WERI-Rb-1 (cell line): Measurements from ENCODE around the gene SLC7A1.
A peak's percentile ranks its signal among the peaks of the same experiment; 100 is the strongest.

Source experiments
- DNase-seq: peaks from one replicate; pipeline ENCODE4 v3.0.0-alpha.2; 2020
- H3K27ac ChIP-seq: fragments of 250-450 bp; sonication (Bioruptor Pico); 2 replicates; pipeline ENCODE4 v1.5.1; 2020; ENCODE audit warnings: mild to moderate bottlenecking, moderate library complexity
- H3K27me3 ChIP-seq: fragments of 250-450 bp; sonication (Bioruptor Pico); 2 replicates; pipeline ENCODE4 v1.5.1; 2021; ENCODE audit warnings: mild to moderate bottlenecking, low read depth, moderate library complexity; ENCODE audit not compliant: insufficient read depth, severe bottlenecking
- H3K36me3 ChIP-seq: fragments of 250-450 bp; sonication (Bioruptor Pico); 2 replicates; pipeline ENCODE4 v1.5.1; 2020; ENCODE audit warnings: mild to moderate bottlenecking, moderate library complexity
- H3K4me3 ChIP-seq: 2 replicates; pipeline ENCODE4 v1.5.1; 2011; ENCODE audit warnings: low read depth, mild to moderate bottlenecking, control low read depth, low read length
- H3K9me3 ChIP-seq: fragments of 250-450 bp; sonication (Bioruptor Pico); 2 replicates; pipeline ENCODE4 v1.5.1; 2021; ENCODE audit warnings: mild to moderate bottlenecking, moderate library complexity; ENCODE audit not compliant: severe bottlenecking
- TF ChIP-seq, protein P1 (sequence below): IDR thresholded peaks from 2 replicates; pipeline ENCODE4 v1.5.1; 2011; ENCODE audit warnings: low read depth, mild to moderate bottlenecking, control low read depth, inconsistent platforms, low read length

The SLC7A1 gene

DNA sequence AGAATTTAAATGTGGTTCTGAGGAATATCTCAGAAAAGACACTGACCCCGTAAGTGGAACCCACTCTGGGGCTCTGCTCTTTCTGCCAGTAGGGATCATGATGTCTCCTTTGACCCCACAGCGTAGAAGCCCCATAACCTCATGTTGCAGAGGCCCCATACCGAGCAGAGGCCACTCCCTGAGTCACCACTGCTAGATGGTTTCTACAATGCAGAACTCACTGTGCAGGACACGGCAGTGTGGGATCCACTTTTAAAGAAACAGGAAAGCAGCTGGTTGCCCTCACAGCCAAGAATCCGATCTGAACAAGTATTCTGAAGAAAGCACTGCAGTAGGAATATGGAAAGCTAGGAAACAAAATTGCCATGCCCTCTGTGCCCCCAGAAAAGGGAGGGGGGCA, 4.2 kb downstream of the SLC7A1 start:
- H3K27ac ChIP-seq, result no peak overlapping the region
- H3K9me3 ChIP-seq, result no peaks in the 10 kb centered on the region
- no peak overlapping the region for H3K4me3 ChIP-seq
- no peak for DNase-seq
- no peaks in the 10 kb centered on the region for H3K36me3 ChIP-seq
- TF ChIP-seq, protein P1, sequence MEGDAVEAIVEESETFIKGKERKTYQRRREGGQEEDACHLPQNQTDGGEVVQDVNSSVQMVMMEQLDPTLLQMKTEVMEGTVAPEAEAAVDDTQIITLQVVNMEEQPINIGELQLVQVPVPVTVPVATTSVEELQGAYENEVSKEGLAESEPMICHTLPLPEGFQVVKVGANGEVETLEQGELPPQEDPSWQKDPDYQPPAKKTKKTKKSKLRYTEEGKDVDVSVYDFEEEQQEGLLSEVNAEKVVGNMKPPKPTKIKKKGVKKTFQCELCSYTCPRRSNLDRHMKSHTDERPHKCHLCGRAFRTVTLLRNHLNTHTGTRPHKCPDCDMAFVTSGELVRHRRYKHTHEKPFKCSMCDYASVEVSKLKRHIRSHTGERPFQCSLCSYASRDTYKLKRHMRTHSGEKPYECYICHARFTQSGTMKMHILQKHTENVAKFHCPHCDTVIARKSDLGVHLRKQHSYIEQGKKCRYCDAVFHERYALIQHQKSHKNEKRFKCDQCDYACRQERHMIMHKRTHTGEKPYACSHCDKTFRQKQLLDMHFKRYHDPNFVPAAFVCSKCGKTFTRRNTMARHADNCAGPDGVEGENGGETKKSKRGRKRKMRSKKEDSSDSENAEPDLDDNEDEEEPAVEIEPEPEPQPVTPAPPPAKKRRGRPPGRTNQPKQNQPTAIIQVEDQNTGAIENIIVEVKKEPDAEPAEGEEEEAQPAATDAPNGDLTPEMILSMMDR, result no peak
- no peaks in the 10 kb centered on the region for H3K27me3 ChIP-seq

DNA sequence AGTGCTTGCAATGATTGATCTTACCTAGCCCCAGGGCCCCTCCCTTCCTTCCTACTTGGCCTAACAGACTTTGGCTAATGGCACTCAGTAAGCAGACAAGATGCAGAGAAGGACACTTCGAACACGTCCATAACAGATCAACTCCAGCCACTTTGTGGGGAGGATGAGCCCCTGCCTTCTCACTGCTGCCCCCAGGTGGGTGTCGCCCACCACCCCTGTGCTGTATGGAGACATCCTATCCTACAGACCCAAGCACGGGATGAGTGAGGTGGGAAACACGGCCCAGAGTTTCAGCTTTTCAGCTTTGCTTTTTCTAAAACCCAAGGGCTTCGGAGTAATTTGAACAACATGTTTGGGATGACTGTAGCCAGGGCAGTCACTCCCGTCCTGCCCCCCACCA, 5.5 kb downstream of the SLC7A1 start:
- H3K4me3 ChIP-seq, result no peak overlapping the region
- no peaks in the 10 kb centered on the region for H3K36me3 ChIP-seq
- TF ChIP-seq, protein P1, result peak; percentile 23; the same call in 1 of the 2 replicates
- H3K9me3 ChIP-seq, result no peaks in the 10 kb centered on the region
- H3K27me3 ChIP-seq, result no peaks in the 10 kb centered on the region
- no peak overlapping the region for H3K27ac ChIP-seq
- no peak for DNase-seq

DNA sequence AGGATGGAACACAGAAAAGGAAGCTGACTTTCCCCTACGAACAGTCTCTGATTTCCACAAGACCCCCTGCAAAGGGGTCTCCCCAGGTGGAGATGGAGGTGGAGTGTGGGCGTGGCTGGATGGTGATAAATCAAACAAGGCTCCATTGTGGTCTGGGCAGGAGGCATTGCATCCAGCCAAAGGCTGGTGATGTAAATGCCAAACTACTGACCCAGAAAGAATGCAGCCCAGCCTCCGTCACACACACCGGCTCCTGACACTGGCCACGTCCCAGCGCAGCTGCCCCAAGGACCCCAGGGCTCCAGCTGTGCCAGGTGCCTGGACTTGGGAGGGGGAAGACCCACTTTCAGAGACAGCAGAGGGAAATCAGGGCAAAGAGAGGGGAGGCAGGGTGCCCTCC, 6.3 kb downstream of the SLC7A1 start:
- Histone ChIP-seq H3K4me3 (no peak overlapping the region), H3K9me3 (no peaks in the 10 kb centered on the region), H3K27ac (no peak overlapping the region), H3K36me3 (no peaks in the 10 kb centered on the region), H3K27me3 (no peaks in the 10 kb centered on the region)
- TF ChIP-seq, protein P1, result no peak
- no peak for DNase-seq

DNA sequence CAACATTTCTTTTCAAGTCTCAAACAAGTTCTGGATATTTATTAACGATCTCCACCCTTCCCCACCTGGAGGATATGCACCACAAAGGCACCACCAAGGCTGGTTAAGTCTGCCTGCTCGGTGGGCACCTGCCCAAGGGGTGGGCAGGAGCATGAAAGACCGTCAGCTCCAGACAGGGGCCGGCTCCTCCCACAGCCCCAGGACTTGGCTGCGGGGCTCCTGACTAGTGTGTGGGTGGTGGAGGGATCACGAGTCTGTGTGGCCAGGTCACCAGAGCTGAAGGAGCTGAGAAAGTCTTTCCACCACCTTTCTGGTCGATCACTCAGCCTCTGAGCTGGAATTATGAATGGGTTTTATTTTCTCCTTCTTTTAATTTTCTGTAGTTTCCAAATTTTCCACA, 7.8 kb downstream of the SLC7A1 start:
- Histone ChIP-seq H3K27me3 (no peaks in the 10 kb centered on the region), H3K27ac (no peak overlapping the region), H3K4me3 (no peak overlapping the region), H3K36me3 (no peaks in the 10 kb centered on the region), H3K9me3 (no peaks in the 10 kb centered on the region)
- DNase-seq, result no peak
- TF ChIP-seq, protein P1, result no peak

DNA sequence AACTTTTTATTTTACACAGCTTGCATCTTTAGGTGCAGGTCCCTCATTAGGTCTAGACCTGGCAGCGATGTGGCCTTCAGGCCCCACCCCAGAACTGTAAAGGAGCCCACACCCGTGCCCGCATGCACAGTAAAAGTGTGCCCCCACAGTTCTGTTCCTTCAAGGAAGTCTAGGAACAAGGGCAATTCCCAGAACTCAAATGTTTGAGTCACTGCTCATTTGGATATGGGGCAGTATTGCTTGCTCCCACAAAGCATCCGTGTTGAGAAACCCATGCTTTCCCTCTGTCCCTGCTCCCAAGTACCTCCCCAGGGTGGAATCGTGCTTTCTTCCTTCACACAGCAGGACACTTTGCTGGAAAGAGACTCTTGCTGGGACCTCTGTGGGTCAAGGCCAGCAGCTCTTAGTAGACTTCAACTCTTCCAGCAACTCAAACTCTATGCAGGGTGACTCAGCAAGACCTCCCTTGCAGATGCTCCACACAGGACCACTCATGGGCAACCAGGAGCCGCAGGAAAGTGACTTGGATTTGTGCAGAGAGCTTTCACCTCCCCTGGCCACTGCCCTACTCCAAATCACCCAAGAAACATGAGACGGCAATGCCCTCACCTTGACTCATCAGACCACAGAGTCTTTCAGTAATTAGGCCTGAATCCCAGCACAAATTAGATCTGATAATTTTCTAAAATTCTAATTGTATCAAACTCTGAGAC, 12.3 kb downstream of the SLC7A1 start:
- no peak overlapping the region for H3K4me3 ChIP-seq
- no peaks in the 10 kb centered on the region for H3K9me3 ChIP-seq
- no peaks in the 10 kb centered on the region for H3K36me3 ChIP-seq
- no peaks in the 10 kb centered on the region for H3K27me3 ChIP-seq
- TF ChIP-seq, protein P1, result no peak
- no peak for DNase-seq
- H3K27ac ChIP-seq, result no peak overlapping the region

DNA sequence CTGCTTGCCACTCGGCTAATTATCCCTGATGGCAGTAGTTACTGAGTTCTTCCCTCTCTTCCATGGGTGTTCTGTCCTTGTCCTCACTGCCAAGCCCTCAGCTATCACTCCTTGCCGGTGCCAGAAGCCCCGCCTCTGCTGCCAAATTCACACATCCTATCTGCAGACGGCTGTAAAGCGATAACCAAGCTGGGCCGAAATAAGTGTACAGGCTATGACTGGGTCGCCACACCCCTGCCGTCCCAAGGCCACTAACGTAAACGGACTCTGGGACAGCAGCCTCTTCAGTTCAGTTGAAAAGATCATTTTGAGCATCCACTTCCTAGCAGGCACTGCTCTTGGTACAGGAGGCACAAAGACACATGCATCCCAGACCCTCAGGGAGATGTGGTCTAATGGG, 13.3 kb downstream of the SLC7A1 start:
- TF ChIP-seq, protein P1, result no peak

More for the DNA sequence above, 13.3 kb downstream of the SLC7A1 start:
- DNase-seq, result no peak
- Histone ChIP-seq H3K4me3 (no peak overlapping the region), H3K9me3 (no peaks in the 10 kb centered on the region), H3K27ac (no peak overlapping the region), H3K36me3 (no peaks in the 10 kb centered on the region), H3K27me3 (no peaks in the 10 kb centered on the region)
